GM19238 (cell line): ENCODE results near the gene STT3A.
"Not testable (repeated sequence)": the region's sequence is repeated elsewhere in the genome, so short reads cannot be mapped to it uniquely, and the experiment has no call there.

Source experiments
- DNase-seq: peaks from one replicate; pipeline ENCODE4 v3.0.0; 2011; ENCODE audit warnings: low spot score; ENCODE audit not compliant: insufficient read length

STT3A gene

DNA sequence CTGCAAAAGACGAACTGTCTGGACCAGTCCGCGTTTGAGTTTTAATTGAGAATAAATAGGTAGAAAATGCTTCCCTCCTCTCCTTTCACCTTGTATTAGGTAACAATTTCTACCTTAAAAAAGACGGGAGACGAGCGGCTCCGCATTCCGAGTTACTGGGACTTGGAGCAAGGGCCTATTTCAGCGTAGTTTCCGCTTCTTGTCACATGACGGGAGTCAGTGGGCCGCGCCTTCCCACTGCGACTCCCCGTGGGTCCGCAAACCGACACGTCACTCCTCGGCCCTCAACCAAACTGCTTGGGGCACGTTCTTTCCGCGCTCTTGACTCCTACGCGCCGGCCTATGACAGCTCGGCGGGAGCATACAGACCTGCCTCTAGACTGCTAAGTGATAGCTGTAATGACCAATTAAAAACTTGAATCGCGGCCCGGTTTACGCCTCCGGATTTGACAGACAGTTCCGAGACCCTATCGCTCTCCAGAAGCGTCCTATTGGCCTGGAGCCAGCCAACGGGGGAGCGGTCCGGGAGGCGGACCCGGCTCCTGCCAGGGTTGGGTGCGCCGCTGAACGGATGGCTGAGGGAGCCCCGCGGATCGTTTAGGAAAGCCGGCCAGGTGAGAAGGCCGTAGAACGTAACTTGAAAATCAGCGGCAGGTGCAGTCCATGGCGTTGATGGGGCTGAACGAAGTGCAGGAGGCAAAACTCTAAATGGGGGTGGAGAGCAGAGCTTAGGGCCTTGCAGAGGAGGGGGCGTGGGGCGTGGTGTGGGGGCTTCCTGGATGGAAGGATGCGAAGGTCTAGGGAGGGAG, at the start of gene STT3A:
TSS of gene STT3A (plus strand) at position 548 of the 809 bp plus-strand sequence. CDS start 3,064 bp downstream, outside the sequence.
- peak; percentile 90 for DNase-seq

DNA sequence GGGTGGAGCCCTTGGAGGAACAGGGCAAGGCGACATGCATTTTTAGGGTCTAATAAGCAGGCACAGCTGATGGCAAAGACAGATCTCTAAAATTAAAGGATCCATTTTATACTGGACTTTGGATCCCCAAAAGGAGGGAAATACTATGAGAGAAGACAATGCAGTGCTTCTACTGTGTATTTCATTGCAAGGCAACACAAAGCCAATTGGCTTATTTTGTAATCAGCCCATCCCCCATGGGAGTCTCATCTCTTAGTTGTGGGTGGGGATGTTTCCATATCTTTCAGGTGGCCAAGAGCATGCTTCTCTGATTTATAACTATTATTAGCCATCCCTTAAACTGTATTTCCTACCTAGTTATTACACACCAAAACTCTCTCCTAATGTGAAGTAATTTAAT, 41.9 kb upstream of the STT3A start:
- no peak for DNase-seq

DNA sequence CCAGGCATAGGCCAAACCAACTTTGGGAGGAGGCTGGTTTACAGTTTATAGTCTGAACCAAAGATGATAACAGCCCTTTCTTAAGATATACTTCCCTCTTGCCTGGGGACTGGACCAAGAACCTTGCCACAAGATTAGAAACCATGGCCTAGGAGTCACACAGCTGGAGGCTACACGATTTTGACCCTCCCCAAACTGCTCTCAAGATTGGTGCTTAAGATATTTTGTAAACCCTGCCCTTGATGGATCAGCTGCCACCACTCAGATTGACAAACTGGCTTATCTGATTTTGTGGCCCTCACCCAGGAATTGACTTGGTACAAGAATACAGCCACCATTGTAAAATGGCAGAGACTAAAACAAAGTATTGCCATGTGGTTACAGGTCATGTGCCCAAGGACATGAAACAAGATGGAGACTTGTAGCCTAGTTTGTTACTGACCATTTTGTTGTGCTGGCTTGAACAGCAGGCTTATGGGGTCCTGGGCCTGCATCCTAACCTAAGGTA, 40.8 kb upstream of the STT3A start:
- DNase-seq: no peak

GRCh38 chr11:125552927-125553326, 39.7 kb upstream of the STT3A start:
- DNase-seq: no peak

- no peak for DNase-seq
Observed at GRCh38 chr11:125553357-125553756, 39.3 kb upstream of the STT3A start.

DNA sequence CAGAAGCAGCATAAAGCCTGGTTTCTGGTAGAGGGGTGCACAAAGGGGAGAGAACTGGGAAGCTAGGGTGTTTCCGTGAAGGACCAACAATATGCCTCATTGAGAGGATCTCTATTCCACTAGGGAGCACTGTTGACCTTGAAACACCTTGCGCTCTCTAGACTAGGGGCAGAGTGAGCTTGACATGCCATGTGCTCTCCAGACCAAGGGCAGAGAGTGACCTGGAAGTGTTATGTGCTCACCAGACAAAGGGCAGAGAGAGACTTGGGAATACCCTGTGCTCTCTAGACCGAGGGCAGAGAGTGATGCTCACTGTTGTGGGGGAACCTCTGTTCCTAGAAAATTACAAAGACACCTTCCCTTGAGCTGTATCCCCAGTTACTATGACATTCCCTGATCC, 38.6 kb upstream of the STT3A start:
- DNase-seq: no peak

- DNase-seq: no peak
Observed at GRCh38 chr11:125559888-125560287, 32.8 kb upstream of the STT3A start.

DNA sequence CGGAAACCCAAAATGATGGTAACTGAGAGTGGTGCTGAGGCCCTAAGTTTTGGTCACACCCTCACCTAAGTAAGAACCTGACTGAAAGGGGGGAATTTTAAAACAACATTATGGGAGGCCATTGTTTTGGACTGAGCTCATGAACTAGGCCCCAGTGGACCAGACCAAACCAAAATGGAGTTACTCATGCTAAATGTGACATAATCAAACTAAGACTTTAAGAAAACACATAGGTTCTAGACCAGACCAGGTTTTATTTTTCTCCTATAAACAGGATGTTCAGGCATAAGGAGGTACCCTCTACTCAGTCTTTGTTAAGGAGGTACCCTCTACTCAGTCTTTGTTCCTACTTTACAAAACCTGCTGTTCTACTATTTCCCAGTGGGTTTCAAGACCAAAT, 30.7 kb upstream of the STT3A start:
- DNase-seq: no peak

GRCh38 chr11:125562430-125562829, 30.2 kb upstream of the STT3A start:
- DNase-seq: no peak

GRCh38 chr11:125564357-125564756, 28.3 kb upstream of the STT3A start:
- no peak for DNase-seq

GRCh38 chr11:125566235-125566634, 26.4 kb upstream of the STT3A start:
- DNase-seq: no peak

DNA sequence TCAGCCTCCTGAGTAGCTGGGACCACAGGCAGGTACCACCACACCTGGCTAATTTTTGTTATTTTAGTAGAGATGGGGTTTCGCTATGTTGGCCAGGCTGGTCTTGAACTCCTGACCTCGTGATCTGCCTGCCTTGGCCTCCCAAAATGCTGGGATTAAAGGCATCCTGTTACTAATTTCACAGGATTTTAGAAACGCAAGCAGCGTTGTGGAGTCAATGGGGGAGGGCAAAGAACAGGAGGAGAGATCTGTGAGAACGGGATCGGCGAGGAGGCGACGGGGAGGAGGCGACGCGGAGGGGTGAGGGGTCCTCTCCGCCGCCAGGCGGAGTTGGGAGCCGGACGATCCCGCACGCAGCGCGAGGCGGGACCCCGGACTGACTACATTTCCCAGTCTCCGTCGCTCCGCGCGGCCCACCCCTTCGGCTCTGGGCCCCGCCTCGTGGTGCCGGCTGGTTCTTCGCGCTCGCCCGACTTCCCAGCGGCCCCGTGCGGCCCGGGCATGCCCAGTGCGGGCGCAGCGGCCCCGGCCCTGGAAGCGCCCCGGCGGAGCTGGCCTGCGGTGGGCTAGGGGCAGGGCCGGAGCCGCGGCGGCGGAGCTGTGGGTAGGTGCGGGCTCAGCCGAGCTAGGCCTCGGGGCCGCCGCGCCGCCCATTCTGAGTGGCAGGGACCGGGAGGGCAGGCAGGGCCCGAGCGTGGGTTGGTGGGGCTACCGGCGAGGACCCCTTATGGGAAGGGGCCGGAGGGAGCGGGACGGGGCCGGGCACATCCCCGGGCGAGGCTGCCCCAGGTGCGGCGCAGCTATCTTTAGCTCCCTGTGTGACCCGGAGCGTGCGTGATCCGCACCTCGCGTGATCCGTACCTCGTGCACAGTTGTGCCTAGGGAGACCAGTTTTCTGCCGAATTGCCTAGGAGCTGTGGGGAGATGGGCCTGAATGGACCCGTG, 23.4 kb upstream of the STT3A start, which contains the start of gene EI24:
TSS of gene EI24 (plus strand) at position 508 of the 945 bp plus-strand sequence. CDS start 3,051 bp downstream, outside the sequence.
- peak; percentile 81 for DNase-seq

DNA sequence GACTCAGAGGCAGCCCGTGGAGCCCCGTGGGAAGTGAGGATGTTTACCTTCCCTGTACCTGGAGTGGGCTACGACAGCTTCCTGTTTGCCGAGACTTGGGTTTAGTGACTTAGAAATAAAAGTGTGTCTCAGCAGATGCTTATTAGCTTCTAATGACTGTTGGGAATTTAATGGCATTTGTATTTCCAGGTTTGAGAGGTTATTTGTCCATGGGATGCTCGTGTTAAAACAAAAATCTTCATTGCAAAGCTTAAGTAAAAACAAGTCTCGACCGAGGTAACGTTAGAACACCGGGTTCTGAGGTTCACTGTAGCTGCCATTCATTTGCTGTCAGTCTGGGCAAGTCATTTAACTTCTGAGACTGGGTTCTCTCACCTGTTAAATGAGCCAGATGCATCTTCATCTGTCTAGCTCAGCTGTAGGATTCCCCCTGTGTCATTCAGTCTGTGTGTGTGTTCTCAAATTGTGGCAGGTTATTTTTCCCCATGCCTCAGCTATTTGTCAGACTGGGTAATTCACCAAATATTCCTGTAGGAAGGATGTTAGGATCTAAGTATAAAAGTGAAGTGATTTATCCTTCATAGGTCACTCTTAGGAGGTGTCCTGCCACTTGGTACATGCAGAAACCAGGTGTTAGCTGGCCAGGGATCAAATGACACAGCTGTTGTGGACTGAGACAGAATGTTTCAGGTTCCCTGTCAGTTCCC, 22.6 kb upstream of the STT3A start:
- no peak for DNase-seq

GRCh38 chr11:125570952-125571351, 21.7 kb upstream of the STT3A start:
- DNase-seq: no peak

DNA sequence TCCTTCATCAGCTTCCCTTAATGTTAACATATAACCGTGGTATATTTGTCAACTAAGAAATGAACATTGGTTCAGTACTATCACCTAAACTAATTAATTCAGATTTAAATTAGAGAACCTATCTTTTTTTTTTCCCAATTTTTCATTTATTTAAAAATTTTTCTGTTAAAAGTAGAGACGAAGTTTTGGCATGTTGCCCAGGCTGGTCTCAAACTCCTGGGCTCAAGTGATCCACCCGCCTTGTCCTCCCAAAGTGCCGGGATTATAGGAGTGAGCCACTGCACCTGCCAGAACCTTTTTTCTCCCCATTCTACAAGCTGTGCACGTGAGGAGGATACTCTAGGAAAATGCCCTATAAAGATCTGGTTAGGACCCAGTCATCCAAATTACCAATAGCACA, 19.7 kb upstream of the STT3A start:
- DNase-seq: no peak

DNA sequence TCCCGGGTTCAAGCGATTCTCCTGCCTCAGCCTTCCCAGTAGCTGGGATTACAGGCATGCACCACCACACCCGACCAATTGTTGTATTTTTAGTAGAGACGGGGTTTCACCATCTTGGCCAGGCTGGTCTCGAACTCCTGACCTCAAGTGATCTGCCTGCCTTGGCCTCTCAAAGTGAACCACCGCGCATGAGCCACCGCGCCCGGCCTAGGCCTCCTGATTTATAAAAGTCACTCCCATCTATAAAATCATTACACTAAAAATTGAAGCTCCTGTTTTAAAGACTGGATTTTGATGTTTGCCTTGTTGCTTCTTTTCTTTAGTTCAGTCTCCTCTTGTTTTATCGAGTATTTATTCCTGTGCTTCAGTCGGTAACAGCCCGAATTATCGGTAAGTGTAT, 15.5 kb upstream of the STT3A start:
- not testable (repeated sequence) for DNase-seq

- no peak for DNase-seq
Observed at GRCh38 chr11:125578783-125579182, 13.9 kb upstream of the STT3A start.

- no peak for DNase-seq
Observed at GRCh38 chr11:125579811-125580210, 12.8 kb upstream of the STT3A start.

DNA sequence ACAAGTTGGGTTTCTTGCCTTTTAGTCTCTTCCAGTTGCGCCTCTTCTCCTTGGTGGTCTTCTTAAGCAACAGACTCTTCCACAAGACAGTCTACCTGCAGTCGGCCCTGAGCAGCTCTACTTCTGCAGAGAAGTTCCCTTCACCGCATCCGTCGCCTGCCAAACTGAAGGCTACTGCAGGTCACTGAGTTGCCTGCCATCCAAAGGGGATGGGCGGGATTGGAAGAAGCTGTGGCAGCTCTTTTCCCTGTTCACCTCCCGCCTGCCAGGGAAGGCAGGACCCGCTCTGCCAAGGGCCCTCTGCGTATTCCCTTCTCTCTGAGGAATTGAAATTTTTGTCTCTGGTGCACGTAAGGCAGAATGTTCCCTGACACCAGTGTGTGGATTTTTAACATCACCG, 9.2 kb upstream of the STT3A start:
- no peak for DNase-seq

DNA sequence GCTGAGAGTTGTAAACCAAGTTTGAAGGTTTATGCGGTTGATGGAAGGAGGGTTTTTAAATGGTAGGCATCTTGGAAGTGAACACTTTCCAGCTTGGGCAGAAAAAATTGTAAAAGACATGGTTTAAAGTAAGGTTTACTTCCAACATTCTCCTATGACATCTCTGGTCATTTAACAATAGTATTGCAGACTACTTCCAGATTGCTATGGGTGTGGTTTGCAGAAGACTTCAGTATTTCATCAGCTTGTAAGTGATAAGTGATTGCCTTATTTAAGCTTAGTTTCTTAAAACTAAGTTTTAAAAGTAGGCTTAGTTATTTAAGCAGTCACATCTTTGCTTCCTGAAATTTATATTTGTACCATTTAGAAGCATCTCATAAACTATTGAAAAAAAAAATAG, 7.2 kb upstream of the STT3A start:
- DNase-seq: no peak

DNA sequence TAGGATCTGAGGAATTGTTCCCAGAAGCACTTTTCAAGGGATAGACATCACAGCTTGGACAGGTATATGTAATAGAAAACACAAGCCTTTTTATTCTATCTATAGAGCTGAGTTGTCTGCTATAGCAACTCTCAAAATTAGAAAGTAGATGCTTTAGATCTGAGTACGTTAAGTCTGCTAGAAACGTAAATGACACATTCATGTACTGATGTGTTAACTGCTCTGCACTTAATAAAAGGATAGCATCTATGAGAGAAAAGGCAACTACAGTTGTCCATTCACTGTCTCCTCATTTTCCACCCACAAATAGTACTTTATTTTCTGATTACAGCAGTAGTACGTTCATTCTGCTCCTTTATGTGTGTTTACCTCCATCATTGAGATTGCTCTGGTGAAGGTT, 6.0 kb upstream of the STT3A start:
- no peak for DNase-seq
